ENCODE measurements around the gene NUP93.

Gene NUP93

DNA sequence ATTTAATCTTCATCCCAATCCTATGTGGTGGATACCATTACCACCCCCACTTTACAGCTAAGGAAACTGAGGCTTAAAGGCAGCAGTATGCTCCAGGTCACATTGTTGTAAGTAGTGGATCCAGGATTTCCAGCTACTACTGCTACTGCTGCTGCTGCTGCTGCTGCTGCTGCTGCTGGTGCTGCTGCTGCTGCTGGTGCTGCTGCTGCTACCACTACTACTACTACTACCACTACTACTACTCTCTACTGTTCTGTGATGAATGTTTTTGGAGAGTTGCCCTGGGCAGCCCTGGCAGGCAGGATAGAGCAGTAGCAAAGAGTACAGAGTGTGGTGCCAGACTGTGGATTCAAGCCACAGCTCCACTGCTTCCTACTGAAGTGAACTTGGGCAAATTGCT lies 85.8 kb downstream of the NUP93 start:
- no peak overlapping the region for H3K4me3 ChIP-seq (ENCODE audit: insufficient read depth, low read length, poor library complexity, severe bottlenecking)
- H3K9me3 ChIP-seq (ENCODE audit: insufficient read depth, low read length), result no peaks in the 10 kb centered on the region
- no peak overlapping the region for H3K4me2 ChIP-seq (ENCODE audit: low read depth, low read length, poor library complexity, severe bottlenecking)
- H3K27me3 ChIP-seq (ENCODE audit: low read length), result no peaks in the 10 kb centered on the region
- H3K9me2 ChIP-seq (replicated peaks; ENCODE audit: insufficient read depth, low read length), result no peaks in the 10 kb centered on the region
- H4K20me1 ChIP-seq (ENCODE audit: low read depth, low read length), result no peaks in the 10 kb centered on the region
- H3K27ac ChIP-seq (ENCODE audit: low read depth, low read length), result no peak overlapping the region
- TF ChIP-seq, protein P1, sequence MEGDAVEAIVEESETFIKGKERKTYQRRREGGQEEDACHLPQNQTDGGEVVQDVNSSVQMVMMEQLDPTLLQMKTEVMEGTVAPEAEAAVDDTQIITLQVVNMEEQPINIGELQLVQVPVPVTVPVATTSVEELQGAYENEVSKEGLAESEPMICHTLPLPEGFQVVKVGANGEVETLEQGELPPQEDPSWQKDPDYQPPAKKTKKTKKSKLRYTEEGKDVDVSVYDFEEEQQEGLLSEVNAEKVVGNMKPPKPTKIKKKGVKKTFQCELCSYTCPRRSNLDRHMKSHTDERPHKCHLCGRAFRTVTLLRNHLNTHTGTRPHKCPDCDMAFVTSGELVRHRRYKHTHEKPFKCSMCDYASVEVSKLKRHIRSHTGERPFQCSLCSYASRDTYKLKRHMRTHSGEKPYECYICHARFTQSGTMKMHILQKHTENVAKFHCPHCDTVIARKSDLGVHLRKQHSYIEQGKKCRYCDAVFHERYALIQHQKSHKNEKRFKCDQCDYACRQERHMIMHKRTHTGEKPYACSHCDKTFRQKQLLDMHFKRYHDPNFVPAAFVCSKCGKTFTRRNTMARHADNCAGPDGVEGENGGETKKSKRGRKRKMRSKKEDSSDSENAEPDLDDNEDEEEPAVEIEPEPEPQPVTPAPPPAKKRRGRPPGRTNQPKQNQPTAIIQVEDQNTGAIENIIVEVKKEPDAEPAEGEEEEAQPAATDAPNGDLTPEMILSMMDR (IDR thresholded peaks at IDR 0.05; ENCODE audit: insufficient read depth, low read length, poor library complexity, severe bottlenecking), result no peak
- TF ChIP-seq EZH2phosphoT487 (conservative IDR thresholded peaks at IDR 0.05; ENCODE audit: low read length), result no peak
- H3K9ac ChIP-seq (ENCODE audit: low read length), result no peak overlapping the region
- no peak overlapping the region for H2AFZ ChIP-seq (ENCODE audit: low read depth, low read length, severe bottlenecking)
- H3F3A ChIP-seq (ENCODE audit: insufficient read depth), result no peaks in the 10 kb centered on the region
- no peaks in the 10 kb centered on the region for H3K79me2 ChIP-seq (ENCODE audit: insufficient read depth, low read length)
- no peaks in the 10 kb centered on the region for H3K36me3 ChIP-seq (ENCODE audit: low read length)

DNA sequence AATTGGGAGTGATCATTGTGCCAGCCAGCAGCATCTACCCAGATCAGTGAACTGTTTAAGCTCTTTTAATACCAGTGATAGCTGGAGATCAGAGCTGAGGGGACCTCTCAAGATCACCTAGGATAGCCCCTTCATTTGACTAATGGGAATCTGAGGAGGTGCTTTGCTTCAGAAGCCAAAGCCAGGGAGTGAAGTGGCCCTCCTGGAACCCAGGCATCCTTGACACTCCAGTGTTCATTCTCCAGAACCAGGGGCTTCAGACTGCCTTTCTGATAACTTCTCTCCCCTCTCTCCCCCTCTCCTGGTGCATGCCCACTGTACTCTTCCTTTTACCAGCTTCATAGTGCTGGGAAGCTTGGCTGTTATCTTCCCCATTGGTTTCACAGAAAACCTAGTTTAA lies 87.1 kb downstream of the NUP93 start:
- Histone ChIP-seq H3K27me3 (ENCODE audit: low read length) (no peaks in the 10 kb centered on the region), H3K9me2 (replicated peaks; ENCODE audit: insufficient read depth, low read length) (no peaks in the 10 kb centered on the region), H3K27ac (ENCODE audit: low read depth, low read length) (no peak overlapping the region), H3K9me3 (ENCODE audit: insufficient read depth, low read length) (no peaks in the 10 kb centered on the region), H3K36me3 (ENCODE audit: low read length) (no peaks in the 10 kb centered on the region), H3K79me2 (ENCODE audit: insufficient read depth, low read length) (no peaks in the 10 kb centered on the region), H3F3A (ENCODE audit: insufficient read depth) (no peaks in the 10 kb centered on the region), H3K4me3 (ENCODE audit: insufficient read depth, low read length, poor library complexity, severe bottlenecking) (no peak overlapping the region), H4K20me1 (ENCODE audit: low read depth, low read length) (no peaks in the 10 kb centered on the region), H2AFZ (ENCODE audit: low read depth, low read length, severe bottlenecking) (no peak overlapping the region), H3K4me2 (ENCODE audit: low read depth, low read length, poor library complexity, severe bottlenecking) (no peak overlapping the region), H3K9ac (ENCODE audit: low read length) (no peak overlapping the region)
- TF ChIP-seq EZH2phosphoT487 (conservative IDR thresholded peaks at IDR 0.05; ENCODE audit: low read length), result no peak
- TF ChIP-seq, protein P1 (IDR thresholded peaks at IDR 0.05; ENCODE audit: insufficient read depth, low read length, poor library complexity, severe bottlenecking), result no peak

DNA sequence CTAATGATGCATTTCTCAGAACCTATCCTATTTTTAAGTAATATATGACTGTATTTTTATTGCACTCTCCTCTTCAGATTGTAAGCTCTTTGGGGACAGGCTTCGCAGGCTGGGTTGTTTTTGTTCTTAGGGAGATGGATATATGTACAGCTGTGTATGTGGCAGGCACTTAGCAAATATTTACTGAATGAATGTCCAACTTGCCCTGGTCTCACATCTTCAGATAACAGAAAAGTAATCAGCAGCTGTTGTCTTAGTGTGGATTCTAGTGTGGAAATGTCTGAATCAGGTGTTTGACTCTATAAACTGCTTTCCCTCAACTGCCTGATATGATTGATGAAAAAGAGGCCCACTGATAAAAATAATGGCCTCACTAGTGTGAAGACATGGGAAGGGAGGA lies 88.0 kb downstream of the NUP93 start:
- no peaks in the 10 kb centered on the region for H3F3A ChIP-seq (ENCODE audit: insufficient read depth)
- H3K4me3 ChIP-seq (ENCODE audit: insufficient read depth, low read length, poor library complexity, severe bottlenecking), result no peak overlapping the region
- no peaks in the 10 kb centered on the region for H4K20me1 ChIP-seq (ENCODE audit: low read depth, low read length)
- H3K9me3 ChIP-seq (ENCODE audit: insufficient read depth, low read length), result no peaks in the 10 kb centered on the region
- H3K36me3 ChIP-seq (ENCODE audit: low read length), result no peaks in the 10 kb centered on the region
- no peak overlapping the region for H3K4me2 ChIP-seq (ENCODE audit: low read depth, low read length, poor library complexity, severe bottlenecking)
- no peak overlapping the region for H3K27ac ChIP-seq (ENCODE audit: low read depth, low read length)
- H3K9me2 ChIP-seq (replicated peaks; ENCODE audit: insufficient read depth, low read length), result no peaks in the 10 kb centered on the region
- TF ChIP-seq, protein P1 (IDR thresholded peaks at IDR 0.05; ENCODE audit: insufficient read depth, low read length, poor library complexity, severe bottlenecking), result no peak
- TF ChIP-seq EZH2phosphoT487 (conservative IDR thresholded peaks at IDR 0.05; ENCODE audit: low read length), result no peak
- no peaks in the 10 kb centered on the region for H3K27me3 ChIP-seq (ENCODE audit: low read length)
- H3K79me2 ChIP-seq (ENCODE audit: insufficient read depth, low read length), result no peaks in the 10 kb centered on the region
- no peak overlapping the region for H2AFZ ChIP-seq (ENCODE audit: low read depth, low read length, severe bottlenecking)
- H3K9ac ChIP-seq (ENCODE audit: low read length), result no peak overlapping the region

Data from SU-DHL-6 (cell line).